ENCODE results near the gene HCRTR2.
"Not testable (repeated sequence)": the region's sequence is repeated elsewhere in the genome, so short reads cannot be mapped to it uniquely, and the experiment has no call there.

Gene HCRTR2

GRCh38 chr6:55281215-55281614 is 106.9 kb downstream of the HCRTR2 start:
- TF ChIP-seq CTCF (IDR thresholded peaks at IDR 0.05; ENCODE audit: low read depth, low read length, missing control alignments): no peak
- DNase-seq (ENCODE audit: low read depth): no peak
- in situ Hi-C loops (cut with HindIII; ENCODE audit: low sequenced_read_pairs): loop anchor here (25.0 kb wide), 1 partner anchor 681 kb away; no protein-coding TSS in a partner anchor
- no peak overlapping the region for H3K4me3 ChIP-seq (ENCODE audit: low read depth, low read length)

GRCh38 chr6:55282115-55282514 is 107.8 kb downstream of the HCRTR2 start:
- no peak for DNase-seq (ENCODE audit: low read depth)
- in situ Hi-C loops (cut with HindIII; ENCODE audit: low sequenced_read_pairs): loop anchor here (25.0 kb wide), 1 partner anchor 680 kb away; no protein-coding TSS in a partner anchor
- H3K4me3 ChIP-seq (ENCODE audit: low read depth, low read length): no peak overlapping the region
- TF ChIP-seq CTCF (IDR thresholded peaks at IDR 0.05; ENCODE audit: low read depth, low read length, missing control alignments): no peak

- no peak for DNase-seq (ENCODE audit: low read depth)
- in situ Hi-C loops (cut with HindIII; ENCODE audit: low sequenced_read_pairs): loop anchor here (25.0 kb wide), 1 partner anchor 675 kb away; no protein-coding TSS in a partner anchor
- no peak for TF ChIP-seq CTCF (IDR thresholded peaks at IDR 0.05; ENCODE audit: low read depth, low read length, missing control alignments)
- H3K4me3 ChIP-seq (ENCODE audit: low read depth, low read length): no peak overlapping the region
These were observed 112.5 kb downstream of the HCRTR2 start for GRCh38 chr6:55286824-55287223.

- TF ChIP-seq CTCF (IDR thresholded peaks at IDR 0.05; ENCODE audit: low read depth, low read length, missing control alignments): no peak
- DNase-seq (ENCODE audit: low read depth): no peak
- in situ Hi-C loops (cut with HindIII; ENCODE audit: low sequenced_read_pairs): loop anchor here (25.0 kb wide), 1 partner anchor 672 kb away; no protein-coding TSS in a partner anchor
- no peak overlapping the region for H3K4me3 ChIP-seq (ENCODE audit: low read depth, low read length)
These were observed 116.4 kb downstream of the HCRTR2 start for GRCh38 chr6:55290736-55291135.

- in situ Hi-C loops (cut with HindIII; ENCODE audit: low sequenced_read_pairs): loop anchor here (25.0 kb wide), 1 partner anchor 669 kb away; no protein-coding TSS in a partner anchor
- H3K4me3 ChIP-seq (ENCODE audit: low read depth, low read length): no peak overlapping the region
- TF ChIP-seq CTCF (IDR thresholded peaks at IDR 0.05; ENCODE audit: low read depth, low read length, missing control alignments): peak; percentile 16
- DNase-seq (ENCODE audit: low read depth): no peak
These were observed 118.8 kb downstream of the HCRTR2 start for GRCh38 chr6:55293116-55293515.

- not testable (repeated sequence) for DNase-seq (ENCODE audit: low read depth); H3K4me3 ChIP-seq (ENCODE audit: low read depth, low read length)
- in situ Hi-C loops (cut with HindIII; ENCODE audit: low sequenced_read_pairs): loop anchor here (25.0 kb wide), 1 partner anchor 665 kb away; no protein-coding TSS in a partner anchor
These were observed 122.9 kb downstream of the HCRTR2 start for GRCh38 chr6:55297214-55297613.

GRCh38 chr6:55299286-55299985 is 125.1 kb downstream of the HCRTR2 start:
- DNase-seq (ENCODE audit: low read depth): no peak
- in situ Hi-C loops (cut with HindIII; ENCODE audit: low sequenced_read_pairs): loop anchor here (25.0 kb wide), 1 partner anchor 663 kb away; no protein-coding TSS in a partner anchor
- no peak for TF ChIP-seq CTCF (IDR thresholded peaks at IDR 0.05; ENCODE audit: low read depth, low read length, missing control alignments)
- H3K4me3 ChIP-seq (ENCODE audit: low read depth, low read length): no peak overlapping the region
